DOHH2 (cell line): ENCODE results near the gene TSPAN6.

ENCODE experiments used
- H3F3A ChIP-seq: fragments of 200-600 bp; sonication (generic), shearing (Covaris generic); 2 replicates; pipeline ENCODE4 v1.6.0; 2016; ENCODE audit warnings: antibody characterized with exemption, mild to moderate bottlenecking; ENCODE audit not compliant: control insufficient read depth, insufficient read depth
- H3K27ac ChIP-seq: fragments of 200-600 bp; sonication (generic); 2 replicates; pipeline ENCODE4 v1.5.1; 2014; ENCODE audit warnings: low read depth, mild to moderate bottlenecking, low read length, moderate library complexity
- H3K27me3 ChIP-seq: fragments of 200-600 bp; sonication (generic); 2 replicates; pipeline ENCODE4 v1.6.1; 2014; ENCODE audit warnings: mild to moderate bottlenecking, low read length, mixed read lengths; ENCODE audit not compliant: control insufficient read depth
- H3K36me3 ChIP-seq: fragments of 200-600 bp; sonication (generic); 2 replicates; pipeline ENCODE4 v1.6.1; 2014; ENCODE audit warnings: mild to moderate bottlenecking, low read length, moderate library complexity, mixed read lengths; ENCODE audit not compliant: control insufficient read depth
- H3K4me1 ChIP-seq: fragments of 200-600 bp; sonication (generic); 2 replicates; pipeline ENCODE4 v1.6.1; 2014; ENCODE audit warnings: mild to moderate bottlenecking, low read length, mixed read lengths; ENCODE audit not compliant: control insufficient read depth
- H3K4me2 ChIP-seq: fragments of 200-600 bp; sonication (generic); 2 replicates; pipeline ENCODE4 v1.6.0; 2014; ENCODE audit warnings: mild to moderate bottlenecking, low read length, moderate library complexity
- H3K4me3 ChIP-seq: fragments of 200-600 bp; sonication (generic); 2 replicates; pipeline ENCODE4 v1.5.1; 2014; ENCODE audit warnings: mild to moderate bottlenecking, low read length, mixed read lengths
- H3K79me2 ChIP-seq: fragments of 200-600 bp; sonication (generic); 2 replicates; pipeline ENCODE4 v1.6.1; 2014; ENCODE audit warnings: mild to moderate bottlenecking, low read length, mixed read lengths; ENCODE audit not compliant: control insufficient read depth
- H3K9me2 ChIP-seq: fragments of 200-600 bp; sonication (generic); replicated peaks from 2 replicates; pipeline ENCODE4 v1.6.1; 2014; ENCODE audit warnings: mild to moderate bottlenecking, low read length, mixed read lengths; ENCODE audit not compliant: control insufficient read depth
- H3K9me3 ChIP-seq: fragments of 200-600 bp; sonication (generic); 2 replicates; pipeline ENCODE4 v1.6.1; 2014; ENCODE audit warnings: antibody characterized with exemption, low read length, mixed read lengths; ENCODE audit not compliant: control insufficient read depth, insufficient read depth
- H4K20me1 ChIP-seq: fragments of 200-600 bp; sonication (generic); 2 replicates; pipeline ENCODE4 v1.6.0; 2014; ENCODE audit warnings: low read depth, mild to moderate bottlenecking, antibody characterized with exemption, low read length, moderate library complexity; ENCODE audit not compliant: control insufficient read depth, insufficient read depth
- CTCF ChIP-seq: fragments of 200-600 bp; sonication (generic); IDR thresholded peaks from one replicate; pipeline ENCODE4 v1.5.1; 2014; ENCODE audit warnings: antibody characterized with exemption, mild to moderate bottlenecking, low read depth, low read length; ENCODE audit not compliant: poor library complexity, severe bottlenecking
- EZH2phosphoT487 ChIP-seq: fragments of 200-600 bp; sonication (generic); IDR thresholded peaks from 2 replicates; pipeline ENCODE4 v1.6.1; 2017; ENCODE audit warnings: borderline replicate concordance, mild to moderate bottlenecking, antibody characterized with exemption, low read length, moderate library complexity, mixed read lengths

Gene TSPAN6

GRCh38 chrX:100682939-100683338 lies 46.3 kb upstream of the TSPAN6 start:
- TF ChIP-seq CTCF, result no peak
- TF ChIP-seq EZH2phosphoT487, result no peak
- no peak overlapping the region for H3K27ac ChIP-seq
- no peak overlapping the region for H3K4me2 ChIP-seq
- H3K79me2 ChIP-seq, result no peaks in the 10 kb centered on the region
- no peaks in the 10 kb centered on the region for H3K9me2 ChIP-seq
- no peaks in the 10 kb centered on the region for H3K9me3 ChIP-seq
- no peaks in the 10 kb centered on the region for H4K20me1 ChIP-seq
- H3K4me3 ChIP-seq, result no peak overlapping the region
- H3F3A ChIP-seq, result no peaks in the 10 kb centered on the region
- H3K36me3 ChIP-seq, result no peaks in the 10 kb centered on the region
- peaks cover 11% of the 10 kb centered on the region for H3K4me1 ChIP-seq
- H3K27me3 ChIP-seq, result 0 out of 2 replicates have a peak, but pooled peaks cover 3% of the 10 kb centered on the region

- H3K9me2 ChIP-seq, result no peaks in the 10 kb centered on the region
- no peaks in the 10 kb centered on the region for H3K9me3 ChIP-seq
- H3K4me3 ChIP-seq, result no peak overlapping the region
- H3F3A ChIP-seq, result no peaks in the 10 kb centered on the region
- H3K36me3 ChIP-seq, result no peaks in the 10 kb centered on the region
- H3K27me3 ChIP-seq, result no peaks in the 10 kb centered on the region
- no peaks in the 10 kb centered on the region for H3K4me1 ChIP-seq
- no peaks in the 10 kb centered on the region for H4K20me1 ChIP-seq
- H3K27ac ChIP-seq, result no peak overlapping the region
- TF ChIP-seq EZH2phosphoT487 (no peak), CTCF (no peak)
- H3K4me2 ChIP-seq, result no peak overlapping the region
- H3K79me2 ChIP-seq, result no peaks in the 10 kb centered on the region
Observed at GRCh38 chrX:100681599-100681998, 45.0 kb upstream of the TSPAN6 start.

- Histone ChIP-seq H3F3A (no peaks in the 10 kb centered on the region), H3K9me2 (no peaks in the 10 kb centered on the region), H3K4me2 (no peak overlapping the region)
Observed at GRCh38 chrX:100680756-100681155, 44.1 kb upstream of the TSPAN6 start.

More at GRCh38 chrX:100680756-100681155, 44.1 kb upstream of the TSPAN6 start:
- no peaks in the 10 kb centered on the region for H4K20me1 ChIP-seq
- H3K4me3 ChIP-seq, result no peak overlapping the region
- no peaks in the 10 kb centered on the region for H3K4me1 ChIP-seq
- TF ChIP-seq EZH2phosphoT487 (no peak), CTCF (no peak)
- no peaks in the 10 kb centered on the region for H3K27me3 ChIP-seq
- no peaks in the 10 kb centered on the region for H3K36me3 ChIP-seq
- H3K9me3 ChIP-seq, result no peaks in the 10 kb centered on the region
- no peaks in the 10 kb centered on the region for H3K79me2 ChIP-seq
- no peak overlapping the region for H3K27ac ChIP-seq
